CD8-positive, alpha-beta memory T cell (primary cell): Measurements from ENCODE around the gene GRM2. TPM values are rescaled to one million over a fixed set of nuclear protein-coding genes. Genes with fewer than 3 reads are reported as not detected.
A peak's percentile ranks its signal among the peaks of the same experiment; 100 is the strongest.

Experiments used
- CTCF ChIA-PET: fragments of 350-600 bp; sonication (Branson Sonifier 250); formaldehyde crosslinking; loops from one replicate; lab custom pipeline; 2021; ENCODE audit warnings: antibody characterized with exemption; lab: Charles Lee
- POLR2A ChIA-PET: fragments of 350-600 bp; sonication (Branson Sonifier 250); formaldehyde crosslinking; loops from one replicate; lab custom pipeline; 2021; ENCODE audit warnings: antibody characterized with exemption; lab: Charles Lee
- DNase-seq, 5 donors: peaks; one replicate each; pipeline versions ENCODE4 v3.0.0 to v3.0.0-alpha.2; 2020 to 2022; ENCODE audit warnings: mixed read lengths in 1 of 5
- H3K27ac ChIP-seq: one replicate; pipeline ENCODE4 v1.7.0; 2013; ENCODE audit warnings: low read depth, mild to moderate bottlenecking, low read length, moderate library complexity
- H3K27me3 ChIP-seq: 2 replicates; pipeline ENCODE4 v1.7.0; 2013; ENCODE audit warnings: low read length, mild to moderate bottlenecking; ENCODE audit not compliant: insufficient read depth, poor library complexity, severe bottlenecking
- H3K36me3 ChIP-seq: 2 replicates; pipeline ENCODE4 v1.7.0; 2013; ENCODE audit warnings: mild to moderate bottlenecking, low read length, moderate library complexity; ENCODE audit not compliant: insufficient read depth
- H3K4me1 ChIP-seq: 2 replicates; pipeline ENCODE4 v1.7.0; 2013; ENCODE audit warnings: mild to moderate bottlenecking, low read length, moderate library complexity; ENCODE audit not compliant: insufficient read depth
- H3K4me3 ChIP-seq: 2 replicates; pipeline ENCODE4 v1.7.0; 2013; ENCODE audit warnings: mild to moderate bottlenecking, low read length
- H3K9me3 ChIP-seq: 2 replicates; pipeline ENCODE4 v1.7.0; 2013; ENCODE audit warnings: mild to moderate bottlenecking, low read length
- H3K27ac Mint-ChIP-seq, 8 donors: one replicate each; pipeline ENCODE4 v1.8.0; 2020 to 2021; ENCODE audit warnings: mixed read lengths in 8 of 8, mild to moderate bottlenecking in 6 of 8, inconsistent platforms in 3 of 8, moderate library complexity in 3 of 8
- H3K27me3 Mint-ChIP-seq, 2 donors: one replicate each; pipeline ENCODE4 v1.8.0; 2020 to 2021; ENCODE audit warnings: mixed read lengths in 2 of 2, mild to moderate bottlenecking in 1 of 2, moderate library complexity in 1 of 2
- H3K36me3 Mint-ChIP-seq, 3 donors: one replicate each; pipeline ENCODE4 v1.8.0; 2020 to 2021; ENCODE audit warnings: mixed read lengths in 3 of 3, inconsistent platforms in 1 of 3, mild to moderate bottlenecking in 1 of 3
- H3K4me1 Mint-ChIP-seq, 3 donors: one replicate each; pipeline ENCODE4 v1.8.0; 2020 to 2021; ENCODE audit warnings: mixed read lengths in 3 of 3, inconsistent platforms in 1 of 3, mild to moderate bottlenecking in 1 of 3
- H3K4me3 Mint-ChIP-seq, 7 donors: one replicate each; pipeline ENCODE4 v1.8.0; 2020 to 2021; ENCODE audit warnings: mixed read lengths in 7 of 7, mild to moderate bottlenecking in 6 of 7, moderate library complexity in 4 of 7, inconsistent platforms in 2 of 7
- H3K9me3 Mint-ChIP-seq, 5 donors: one replicate each; pipeline ENCODE4 v1.8.0; 2020 to 2022; ENCODE audit warnings: mixed read lengths in 5 of 5, mild to moderate bottlenecking in 3 of 5, moderate library complexity in 2 of 5, inconsistent platforms in 1 of 5
- polyA plus RNA-seq: library from polyadenylated mRNA; unstranded; fragments of 300-500 nt; fragmentation: Illumina TruSeq; gene quantifications from one replicate; pipeline ENCODE4 v1.2.3, GENCODE V29; 2021
- total RNA-seq, 2 experiments: library from RNA; stranded (reverse); gene quantifications; one replicate each; pipeline ENCODE4 v1.2.3, GENCODE V29; 2021

The GRM2 gene
- total and polyA plus RNA-seq, 3 experiments from 2014 or later = 0.10 to 0.62 (median 0.59) TPM

DNA sequence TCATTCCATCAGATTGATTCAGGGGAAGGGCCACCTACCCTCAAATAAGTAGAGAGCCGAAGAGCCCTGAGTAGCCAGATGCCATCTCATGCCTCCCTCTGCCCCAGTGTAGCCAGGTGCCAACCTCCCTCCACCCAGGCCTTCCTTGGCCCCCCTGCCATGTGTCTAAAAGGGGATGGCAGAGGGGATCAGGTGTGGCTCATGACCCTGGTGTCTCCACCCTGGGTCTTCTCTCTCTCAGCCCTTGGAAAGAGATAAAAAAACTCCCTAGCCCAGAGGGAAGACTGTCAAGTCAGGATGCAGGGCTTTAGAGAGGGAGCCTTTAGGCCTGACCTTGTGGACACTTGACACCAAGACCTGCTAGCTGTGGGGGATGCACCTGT lies 5.2 kb downstream of the GRM2 start:
- peaks cover 8 to 23% (median 10%) of the 10 kb centered on the region in 3 donors for H3K4me1 Mint-ChIP-seq
- no peaks in the 10 kb centered on the region for H3K9me3 ChIP-seq
- H3K27ac ChIP-seq = no peak overlapping the region
- H3K36me3 ChIP-seq = no peaks in the 10 kb centered on the region
- no peaks in the 10 kb centered on the region for H3K9me3 Mint-ChIP-seq
- DNase-seq = no peak
- H3K36me3 Mint-ChIP-seq = peaks cover 0 to 4% (median 0%) of the 10 kb centered on the region in 3 donors
- H3K4me3 ChIP-seq = no peak overlapping the region
- no peaks in the 10 kb centered on the region for H3K27me3 ChIP-seq
- no peak overlapping the region for H3K4me3 Mint-ChIP-seq
- H3K27me3 Mint-ChIP-seq = peaks cover 0 to 5% of the 10 kb centered on the region in 2 donors
- ChIA-PET POLR2A (no interaction called here), CTCF (interaction anchor here (1.2 kb wide), 1 partner anchor 10 kb away, joined by 4 read pairs; no protein-coding TSS in a partner anchor)
- peak overlapping the region in 1 of 8 donors; percentile 89 for H3K27ac Mint-ChIP-seq
- H3K4me1 ChIP-seq = no peaks in the 10 kb centered on the region

DNA sequence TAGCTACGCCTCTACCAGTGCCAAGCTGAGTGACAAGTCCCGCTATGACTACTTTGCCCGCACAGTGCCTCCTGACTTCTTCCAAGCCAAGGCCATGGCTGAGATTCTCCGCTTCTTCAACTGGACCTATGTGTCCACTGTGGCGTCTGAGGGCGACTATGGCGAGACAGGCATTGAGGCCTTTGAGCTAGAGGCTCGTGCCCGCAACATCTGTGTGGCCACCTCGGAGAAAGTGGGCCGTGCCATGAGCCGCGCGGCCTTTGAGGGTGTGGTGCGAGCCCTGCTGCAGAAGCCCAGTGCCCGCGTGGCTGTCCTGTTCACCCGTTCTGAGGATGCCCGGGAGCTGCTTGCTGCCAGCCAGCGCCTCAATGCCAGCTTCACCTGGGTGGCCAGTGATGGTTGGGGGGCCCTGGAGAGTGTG lies 5.7 kb downstream of the GRM2 start:
- Mint-ChIP-seq H3K36me3 (peaks cover 0 to 4% (median 0%) of the 10 kb centered on the region in 3 donors), H3K27ac (peak overlapping the region in 1 of 8 donors; percentile 89), H3K4me3 (no peak overlapping the region), H3K4me1 (peaks cover 5 to 18% (median 7%) of the 10 kb centered on the region in 3 donors), H3K27me3 (peaks cover 0 to 5% of the 10 kb centered on the region in 2 donors), H3K9me3 (no peaks in the 10 kb centered on the region)
- Histone ChIP-seq H3K27me3 (no peaks in the 10 kb centered on the region), H3K9me3 (no peaks in the 10 kb centered on the region), H3K36me3 (no peaks in the 10 kb centered on the region), H3K4me3 (no peak overlapping the region), H3K27ac (no peak overlapping the region), H3K4me1 (no peaks in the 10 kb centered on the region)
- DNase-seq = no peak
- CTCF ChIA-PET = interaction anchor here (1.2 kb wide), 1 partner anchor 11 kb away, joined by 4 read pairs; no protein-coding TSS in a partner anchor
- POLR2A ChIA-PET = no interaction called here

DNA sequence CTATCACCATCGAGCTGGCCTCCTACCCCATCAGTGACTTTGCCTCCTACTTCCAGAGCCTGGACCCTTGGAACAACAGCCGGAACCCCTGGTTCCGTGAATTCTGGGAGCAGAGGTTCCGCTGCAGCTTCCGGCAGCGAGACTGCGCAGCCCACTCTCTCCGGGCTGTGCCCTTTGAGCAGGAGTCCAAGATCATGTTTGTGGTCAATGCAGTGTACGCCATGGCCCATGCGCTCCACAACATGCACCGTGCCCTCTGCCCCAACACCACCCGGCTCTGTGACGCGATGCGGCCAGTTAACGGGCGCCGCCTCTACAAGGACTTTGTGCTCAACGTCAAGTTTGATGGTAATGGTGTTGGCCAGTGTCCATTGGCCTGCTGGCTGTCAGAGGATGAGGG lies 6.1 kb downstream of the GRM2 start:
- Mint-ChIP-seq H3K27me3 (peaks cover 0 to 2% of the 10 kb centered on the region in 2 donors), H3K4me1 (peaks cover under 1 to 14% (median 3%) of the 10 kb centered on the region in 3 donors), H3K36me3 (peaks cover 0 to 4% (median 0%) of the 10 kb centered on the region in 3 donors), H3K4me3 (no peak overlapping the region), H3K9me3 (no peaks in the 10 kb centered on the region), H3K27ac (no peak overlapping the region)
- ChIA-PET POLR2A (no interaction called here), CTCF (interaction anchor here (1.2 kb wide), 1 partner anchor 11 kb away, joined by 4 read pairs; no protein-coding TSS in a partner anchor)
- Histone ChIP-seq H3K36me3 (no peaks in the 10 kb centered on the region), H3K27ac (no peak overlapping the region), H3K9me3 (no peaks in the 10 kb centered on the region), H3K27me3 (no peaks in the 10 kb centered on the region), H3K4me3 (no peak overlapping the region), H3K4me1 (no peaks in the 10 kb centered on the region)
- no peak for DNase-seq

DNA sequence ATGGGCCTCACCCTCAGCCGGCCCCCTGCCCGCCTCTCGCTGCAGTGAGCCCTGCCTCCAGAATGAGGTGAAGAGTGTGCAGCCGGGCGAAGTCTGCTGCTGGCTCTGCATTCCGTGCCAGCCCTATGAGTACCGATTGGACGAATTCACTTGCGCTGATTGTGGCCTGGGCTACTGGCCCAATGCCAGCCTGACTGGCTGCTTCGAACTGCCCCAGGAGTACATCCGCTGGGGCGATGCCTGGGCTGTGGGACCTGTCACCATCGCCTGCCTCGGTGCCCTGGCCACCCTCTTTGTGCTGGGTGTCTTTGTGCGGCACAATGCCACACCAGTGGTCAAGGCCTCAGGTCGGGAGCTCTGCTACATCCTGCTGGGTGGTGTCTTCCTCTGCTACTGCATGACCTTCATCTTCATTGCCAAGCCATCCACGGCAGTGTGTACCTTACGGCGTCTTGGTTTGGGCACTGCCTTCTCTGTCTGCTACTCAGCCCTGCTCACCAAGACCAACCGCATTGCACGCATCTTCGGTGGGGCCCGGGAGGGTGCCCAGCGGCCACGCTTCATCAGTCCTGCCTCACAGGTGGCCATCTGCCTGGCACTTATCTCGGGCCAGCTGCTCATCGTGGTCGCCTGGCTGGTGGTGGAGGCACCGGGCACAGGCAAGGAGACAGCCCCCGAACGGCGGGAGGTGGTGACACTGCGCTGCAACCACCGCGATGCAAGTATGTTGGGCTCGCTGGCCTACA lies 8.5 kb downstream of the GRM2 start:
- POLR2A ChIA-PET = no interaction called here
- no peak for DNase-seq

DNA sequence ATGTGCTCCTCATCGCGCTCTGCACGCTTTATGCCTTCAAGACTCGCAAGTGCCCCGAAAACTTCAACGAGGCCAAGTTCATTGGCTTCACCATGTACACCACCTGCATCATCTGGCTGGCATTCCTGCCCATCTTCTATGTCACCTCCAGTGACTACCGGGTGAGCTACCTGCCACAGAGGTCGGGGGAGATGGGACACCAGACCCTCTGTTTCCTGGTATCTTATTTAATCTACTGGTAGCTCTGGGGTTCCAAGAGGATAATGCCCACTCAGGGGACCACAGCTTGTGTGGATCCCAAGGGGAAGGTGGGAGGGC lies 9.1 kb downstream of the GRM2 start:
- CTCF ChIA-PET = no interaction called here

More for the DNA sequence above, 8.5 kb downstream of the GRM2 start:
- no peaks in the 10 kb centered on the region for H3K27me3 ChIP-seq
- CTCF ChIA-PET = no interaction called here
- H3K27ac ChIP-seq = no peak overlapping the region
- peaks cover 0 to 4% (median 0%) of the 10 kb centered on the region in 3 donors for H3K36me3 Mint-ChIP-seq
- H3K27me3 Mint-ChIP-seq = peaks cover 0 to 2% of the 10 kb centered on the region in 2 donors
- peaks cover 15 to 19% (median 18%) of the 10 kb centered on the region in 3 donors for H3K4me1 Mint-ChIP-seq
- H3K36me3 ChIP-seq = no peaks in the 10 kb centered on the region
- H3K4me3 ChIP-seq = no peak overlapping the region
- no peak overlapping the region for H3K4me3 Mint-ChIP-seq
- no peaks in the 10 kb centered on the region for H3K9me3 Mint-ChIP-seq
- H3K27ac Mint-ChIP-seq = peak overlapping the region in 1 of 8 donors; percentile 42
- H3K9me3 ChIP-seq = no peaks in the 10 kb centered on the region
- H3K4me1 ChIP-seq = peaks cover 9% of the 10 kb centered on the region

DNA sequence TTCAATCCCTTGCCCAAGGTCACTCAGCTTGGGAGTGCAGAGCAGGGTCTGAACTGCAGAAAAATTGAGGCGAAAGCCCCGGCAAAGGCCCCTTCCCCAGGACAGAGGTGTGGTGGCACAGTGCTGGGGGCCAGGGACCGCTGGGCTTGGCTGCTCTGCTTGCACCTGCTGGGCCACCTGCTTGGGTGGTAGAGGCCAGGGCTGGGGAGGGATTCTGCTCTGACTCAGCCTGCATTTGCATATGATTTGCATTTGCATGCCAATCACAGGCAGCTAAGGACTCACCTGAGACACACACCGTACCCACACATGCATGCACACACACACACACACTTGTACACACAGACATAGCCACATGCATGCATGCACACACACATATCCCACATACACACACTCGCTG lies 9.9 kb downstream of the GRM2 start:
- Histone ChIP-seq H3K36me3 (no peaks in the 10 kb centered on the region), H3K27me3 (no peaks in the 10 kb centered on the region), H3K4me1 (peaks cover 23% of the 10 kb centered on the region), H3K4me3 (no peak overlapping the region), H3K9me3 (no peaks in the 10 kb centered on the region), H3K27ac (no peak overlapping the region)
- H3K36me3 Mint-ChIP-seq = peaks cover 0 to 4% (median 0%) of the 10 kb centered on the region in 3 donors
- H3K9me3 Mint-ChIP-seq = no peaks in the 10 kb centered on the region
- peaks cover 28 to 33% (median 32%) of the 10 kb centered on the region in 3 donors for H3K4me1 Mint-ChIP-seq
- H3K27ac Mint-ChIP-seq = no peak overlapping the region
- ChIA-PET CTCF (no interaction called here), POLR2A (no interaction called here)
- H3K27me3 Mint-ChIP-seq = peaks cover 0 to 4% of the 10 kb centered on the region in 2 donors
- no peak overlapping the region for H3K4me3 Mint-ChIP-seq
- no peak for DNase-seq

More for the DNA sequence above, 9.1 kb downstream of the GRM2 start:
- Mint-ChIP-seq H3K36me3 (peaks cover 0 to 4% (median 0%) of the 10 kb centered on the region in 3 donors), H3K4me3 (no peak overlapping the region), H3K9me3 (no peaks in the 10 kb centered on the region), H3K27me3 (peaks cover 0 to 4% of the 10 kb centered on the region in 2 donors), H3K27ac (no peak overlapping the region), H3K4me1 (peaks cover 19 to 24% (median 23%) of the 10 kb centered on the region in 3 donors)
- DNase-seq = no peak
- no peak overlapping the region for H3K4me3 ChIP-seq
- POLR2A ChIA-PET = no interaction called here
- no peaks in the 10 kb centered on the region for H3K9me3 ChIP-seq
- H3K4me1 ChIP-seq = peaks cover 15% of the 10 kb centered on the region
- no peaks in the 10 kb centered on the region for H3K36me3 ChIP-seq
- no peaks in the 10 kb centered on the region for H3K27me3 ChIP-seq
- H3K27ac ChIP-seq = no peak overlapping the region

DNA sequence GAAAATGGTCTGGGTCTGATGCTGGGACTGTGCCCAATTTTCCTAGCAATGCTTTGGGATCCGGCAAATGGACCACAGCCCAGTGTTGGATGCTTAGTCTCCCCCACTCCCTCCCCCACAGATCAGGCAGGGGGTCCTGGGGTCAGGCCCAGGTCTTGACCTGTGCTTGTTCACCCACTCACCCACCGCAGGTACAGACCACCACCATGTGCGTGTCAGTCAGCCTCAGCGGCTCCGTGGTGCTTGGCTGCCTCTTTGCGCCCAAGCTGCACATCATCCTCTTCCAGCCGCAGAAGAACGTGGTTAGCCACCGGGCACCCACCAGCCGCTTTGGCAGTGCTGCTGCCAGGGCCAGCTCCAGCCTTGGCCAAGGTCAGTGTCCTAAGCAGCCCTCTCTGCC lies 10.6 kb downstream of the GRM2 start:
- no peaks in the 10 kb centered on the region for H3K27me3 ChIP-seq
- peaks cover 0 to 4% (median 0%) of the 10 kb centered on the region in 3 donors for H3K36me3 Mint-ChIP-seq
- no peak overlapping the region for H3K27ac ChIP-seq
- POLR2A ChIA-PET = no interaction called here
- H3K4me1 Mint-ChIP-seq = peaks cover 30 to 39% (median 38%) of the 10 kb centered on the region in 3 donors
- H3K36me3 ChIP-seq = no peaks in the 10 kb centered on the region
- H3K27me3 Mint-ChIP-seq = peaks cover 0 to 4% of the 10 kb centered on the region in 2 donors
- CTCF ChIA-PET = no interaction called here
- peaks cover 29% of the 10 kb centered on the region for H3K4me1 ChIP-seq
- no peaks in the 10 kb centered on the region for H3K9me3 ChIP-seq
- H3K4me3 ChIP-seq = no peak overlapping the region
- DNase-seq = no peak
- H3K9me3 Mint-ChIP-seq = no peaks in the 10 kb centered on the region
- no peak overlapping the region for H3K27ac Mint-ChIP-seq
- H3K4me3 Mint-ChIP-seq = no peak overlapping the region

DNA sequence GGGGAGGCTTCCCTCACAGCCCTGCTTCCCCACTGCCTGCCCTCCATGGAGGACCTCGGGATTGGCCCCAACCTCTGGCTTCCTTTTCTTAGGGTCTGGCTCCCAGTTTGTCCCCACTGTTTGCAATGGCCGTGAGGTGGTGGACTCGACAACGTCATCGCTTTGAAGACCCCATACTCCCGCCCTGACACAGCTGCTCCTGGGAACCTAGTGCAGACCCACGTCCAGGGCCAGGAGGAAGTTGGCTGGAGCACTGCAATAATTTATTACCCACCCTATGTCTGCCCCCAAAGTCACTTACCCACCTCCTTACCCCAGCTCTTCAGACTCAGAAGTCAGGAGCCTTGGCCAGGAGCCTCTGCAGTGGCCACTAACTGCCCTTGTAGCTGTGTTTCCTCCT lies 11.1 kb downstream of the GRM2 start:
- H3K9me3 Mint-ChIP-seq = no peaks in the 10 kb centered on the region
- H3K36me3 Mint-ChIP-seq = peaks cover 0 to 4% (median 0%) of the 10 kb centered on the region in 3 donors
- ChIA-PET CTCF (interaction anchor here (1.7 to 1.8 kb wide), 2 partner anchors 11 to 17 kb away, joined by 4 to 5 read pairs; partner anchors contain the start of gene GRM2), POLR2A (no interaction called here)
- H3K27me3 ChIP-seq = no peaks in the 10 kb centered on the region
- no peak overlapping the region for H3K4me3 ChIP-seq
- no peak overlapping the region for H3K27ac Mint-ChIP-seq
- H3K4me3 Mint-ChIP-seq = no peak overlapping the region
- H3K4me1 ChIP-seq = peaks cover 29% of the 10 kb centered on the region
- H3K9me3 ChIP-seq = no peaks in the 10 kb centered on the region
- H3K4me1 Mint-ChIP-seq = peaks cover 31 to 41% (median 40%) of the 10 kb centered on the region in 3 donors
- H3K27ac ChIP-seq = no peak overlapping the region
- DNase-seq = no peak
- peaks cover 0 to 4% of the 10 kb centered on the region in 2 donors for H3K27me3 Mint-ChIP-seq
- no peaks in the 10 kb centered on the region for H3K36me3 ChIP-seq
